ENCODE data around the gene UPF2. TPM values are rescaled to one million over a fixed set of nuclear protein-coding genes. Genes with fewer than 3 reads are reported as not detected.

UPF2 gene
- total and polyA plus RNA-seq, 2 of the 13 experiments (the other 11 are each of a cell fraction or from before 2014, with no cell fraction given): 6.2 to 14.5 TPM

DNA sequence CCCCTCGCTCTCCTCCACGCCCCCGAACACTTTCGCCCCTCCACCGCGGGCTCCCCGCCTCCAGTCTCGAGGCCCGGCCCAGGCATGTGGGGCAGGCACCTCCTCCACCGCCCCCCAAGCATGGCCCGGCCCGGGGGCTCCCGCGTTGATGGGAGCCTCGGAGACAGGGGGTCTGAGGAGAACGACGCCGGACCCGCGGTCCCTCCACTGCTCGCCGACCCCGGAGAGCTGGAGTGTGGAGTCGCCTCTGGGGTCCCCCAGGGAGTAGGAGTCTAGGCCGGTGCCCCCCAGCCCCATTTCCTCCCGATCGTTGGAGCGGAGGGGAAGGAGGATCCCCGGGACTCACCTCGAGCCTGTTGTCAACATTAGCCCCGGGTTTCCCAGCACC lies 206 bp downstream of the UPF2 start (continued):
- TF ChIP-seq POGK (CRISPR knock-in tag; conservative IDR thresholded peaks at IDR 0.05) (no peak), PAF1 (CRISPR knock-in tag; IDR thresholded peaks at IDR 0.05) (no peak), NAIF1 (CRISPR knock-in tag; IDR thresholded peaks at IDR 0.05; ENCODE audit: borderline replicate concordance) (no peak), JDP2 (CRISPR knock-in tag; IDR thresholded peaks at IDR 0.05; ENCODE audit: borderline replicate concordance) (no peak), ZBTB4 (CRISPR knock-in tag; IDR thresholded peaks at IDR 0.05; ENCODE audit: borderline replicate concordance) (no peak), ZNF709 (CRISPR knock-in tag; IDR thresholded peaks at IDR 0.05) (no peak), ZNF788 (CRISPR knock-in tag; IDR thresholded peaks at IDR 0.05; ENCODE audit: borderline replicate concordance) (0 out of 2 replicates have a peak, but pooled peaks have one; percentile 13), ETS1 (CRISPR knock-in tag; IDR thresholded peaks at IDR 0.05) (no peak), LRRFIP1 (CRISPR knock-in tag; conservative IDR thresholded peaks at IDR 0.05) (no peak), MEIS1 (CRISPR knock-in tag; IDR thresholded peaks at IDR 0.05; ENCODE audit: borderline replicate concordance) (no peak)
- TF ChIP-seq, protein P1, sequence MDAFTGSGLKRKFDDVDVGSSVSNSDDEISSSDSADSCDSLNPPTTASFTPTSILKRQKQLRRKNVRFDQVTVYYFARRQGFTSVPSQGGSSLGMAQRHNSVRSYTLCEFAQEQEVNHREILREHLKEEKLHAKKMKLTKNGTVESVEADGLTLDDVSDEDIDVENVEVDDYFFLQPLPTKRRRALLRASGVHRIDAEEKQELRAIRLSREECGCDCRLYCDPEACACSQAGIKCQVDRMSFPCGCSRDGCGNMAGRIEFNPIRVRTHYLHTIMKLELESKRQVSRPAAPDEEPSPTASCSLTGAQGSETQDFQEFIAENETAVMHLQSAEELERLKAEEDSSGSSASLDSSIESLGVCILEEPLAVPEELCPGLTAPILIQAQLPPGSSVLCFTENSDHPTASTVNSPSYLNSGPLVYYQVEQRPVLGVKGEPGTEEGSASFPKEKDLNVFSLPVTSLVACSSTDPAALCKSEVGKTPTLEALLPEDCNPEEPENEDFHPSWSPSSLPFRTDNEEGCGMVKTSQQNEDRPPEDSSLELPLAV (CRISPR knock-in tag; conservative IDR thresholded peaks at IDR 0.05; ENCODE audit: low read depth): no peak
- TF ChIP-seq, protein P2, sequence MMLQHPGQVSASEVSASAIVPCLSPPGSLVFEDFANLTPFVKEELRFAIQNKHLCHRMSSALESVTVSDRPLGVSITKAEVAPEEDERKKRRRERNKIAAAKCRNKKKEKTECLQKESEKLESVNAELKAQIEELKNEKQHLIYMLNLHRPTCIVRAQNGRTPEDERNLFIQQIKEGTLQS (CRISPR knock-in tag; IDR thresholded peaks at IDR 0.05): no peak
- TF ChIP-seq, protein P3, sequence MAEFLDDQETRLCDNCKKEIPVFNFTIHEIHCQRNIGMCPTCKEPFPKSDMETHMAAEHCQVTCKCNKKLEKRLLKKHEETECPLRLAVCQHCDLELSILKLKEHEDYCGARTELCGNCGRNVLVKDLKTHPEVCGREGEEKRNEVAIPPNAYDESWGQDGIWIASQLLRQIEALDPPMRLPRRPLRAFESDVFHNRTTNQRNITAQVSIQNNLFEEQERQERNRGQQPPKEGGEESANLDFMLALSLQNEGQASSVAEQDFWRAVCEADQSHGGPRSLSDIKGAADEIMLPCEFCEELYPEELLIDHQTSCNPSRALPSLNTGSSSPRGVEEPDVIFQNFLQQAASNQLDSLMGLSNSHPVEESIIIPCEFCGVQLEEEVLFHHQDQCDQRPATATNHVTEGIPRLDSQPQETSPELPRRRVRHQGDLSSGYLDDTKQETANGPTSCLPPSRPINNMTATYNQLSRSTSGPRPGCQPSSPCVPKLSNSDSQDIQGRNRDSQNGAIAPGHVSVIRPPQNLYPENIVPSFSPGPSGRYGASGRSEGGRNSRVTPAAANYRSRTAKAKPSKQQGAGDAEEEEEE (CRISPR knock-in tag; IDR thresholded peaks at IDR 0.05; ENCODE audit: borderline replicate concordance): no peak
- TF ChIP-seq, protein P4, sequence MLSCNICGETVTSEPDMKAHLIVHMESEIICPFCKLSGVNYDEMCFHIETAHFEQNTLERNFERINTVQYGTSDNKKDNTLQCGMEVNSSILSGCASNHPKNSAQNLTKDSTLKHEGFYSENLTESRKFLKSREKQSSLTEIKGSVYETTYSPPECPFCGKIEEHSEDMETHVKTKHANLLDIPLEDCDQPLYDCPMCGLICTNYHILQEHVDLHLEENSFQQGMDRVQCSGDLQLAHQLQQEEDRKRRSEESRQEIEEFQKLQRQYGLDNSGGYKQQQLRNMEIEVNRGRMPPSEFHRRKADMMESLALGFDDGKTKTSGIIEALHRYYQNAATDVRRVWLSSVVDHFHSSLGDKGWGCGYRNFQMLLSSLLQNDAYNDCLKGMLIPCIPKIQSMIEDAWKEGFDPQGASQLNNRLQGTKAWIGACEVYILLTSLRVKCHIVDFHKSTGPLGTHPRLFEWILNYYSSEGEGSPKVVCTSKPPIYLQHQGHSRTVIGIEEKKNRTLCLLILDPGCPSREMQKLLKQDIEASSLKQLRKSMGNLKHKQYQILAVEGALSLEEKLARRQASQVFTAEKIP (CRISPR knock-in tag; IDR thresholded peaks at IDR 0.05; ENCODE audit: borderline replicate concordance): no peak
